GM12878 (cell line): ENCODE measurements around the gene HDGF.

Experiments
- CEBPB ChIP-seq, 2 experiments: fragments of 150-350 bp in 1 of 2; IDR thresholded peaks; 2 replicates each; pipeline ENCODE4 v1.6.1; 2012 to 2014; ENCODE audit warnings: low read depth in 2 of 2, low read length in 2 of 2, borderline replicate concordance in 1 of 2, inconsistent platforms in 1 of 2
- CTCF ChIP-seq, 3 experiments: IDR thresholded peaks in 2 of 3; conservative IDR thresholded peaks in 1 of 3; 2 replicates each; pipeline ENCODE4 v1.5.1; 2011; ENCODE audit warnings: low read depth in 3 of 3, low read length in 3 of 3, mild to moderate bottlenecking in 3 of 3, control low read depth in 2 of 3, moderate library complexity in 2 of 3, inconsistent platforms in 1 of 3, mixed read lengths in 1 of 3; ENCODE audit not compliant: control insufficient read depth in 2 of 3, insufficient read depth in 1 of 3; ENCODE audit errors: extremely low read depth in 1 of 3
- E2F4 ChIP-seq: IDR thresholded peaks from 2 replicates; pipeline ENCODE4 v1.6.1; 2012; ENCODE audit warnings: low read depth, low read length, improper control_type of control experiment
- ESRRA ChIP-seq: IDR thresholded peaks from 2 replicates; pipeline ENCODE4 v1.6.1; 2012; ENCODE audit warnings: mild to moderate bottlenecking, low read length, improper control_type of control experiment
- POLR2A ChIP-seq: IDR thresholded peaks from 2 replicates; pipeline ENCODE4 v1.6.1; 2011; ENCODE audit warnings: low read depth, mild to moderate bottlenecking, low read length
- POLR2AphosphoS5 ChIP-seq: IDR thresholded peaks from 2 replicates; pipeline ENCODE4 v1.6.1; 2011; ENCODE audit warnings: mild to moderate bottlenecking, low read length, inconsistent platforms
- SMC3 ChIP-seq: IDR thresholded peaks from 2 replicates; pipeline ENCODE4 v1.6.1; 2011; ENCODE audit warnings: low read length, improper control_type of control experiment, borderline replicate concordance
- SP1 ChIP-seq: IDR thresholded peaks from one replicate; pipeline ENCODE4 v1.6.1; 2011; ENCODE audit warnings: low read depth, low read length
- TCF3 ChIP-seq: IDR thresholded peaks from 2 replicates; pipeline ENCODE4 v1.6.1; 2012; ENCODE audit warnings: low read depth, mild to moderate bottlenecking, low read length, borderline replicate concordance; ENCODE audit not compliant: insufficient read depth
- TF ChIP-seq, protein P1 (sequence below): fragments of 450-650 bp; formaldehyde crosslinking; IDR thresholded peaks from 2 replicates; pipeline ENCODE4 v1.4.0; 2020; ENCODE audit warnings: mild to moderate bottlenecking, moderate library complexity
- TF ChIP-seq, protein P2 (sequence below): fragments of 150-350 bp; IDR thresholded peaks from 2 replicates; pipeline ENCODE4 v1.6.1; 2014; ENCODE audit warnings: mild to moderate bottlenecking, low read depth, low read length
- TF ChIP-seq, protein P3 (sequence below): fragments of 450-650 bp; IDR thresholded peaks from 2 replicates; pipeline ENCODE4 v1.6.1; 2016; ENCODE audit warnings: mild to moderate bottlenecking, moderate library complexity, borderline replicate concordance

- TF ChIP-seq SP1 (no peak), POLR2A (no peak), TCF3 (no peak), POLR2AphosphoS5 (no peak), CEBPB (IDR thresholded peaks at IDR 0.05; ENCODE audit: borderline replicate concordance in 1 of 2, low read depth in 2 of 2, low read length in 2 of 2) (no peak), CTCF (IDR thresholded peaks at IDR 0.05 in 2 of 3, conservative IDR thresholded peaks at IDR 0.05 in 1 of 3; ENCODE audit: control insufficient read depth in 2 of 3, extremely low read depth in 1 of 3, insufficient read depth in 1 of 3, low read depth in 3 of 3, low read length in 3 of 3) (no peak), ESRRA (no peak), E2F4 (no peak), SMC3 (no peak)
- TF ChIP-seq, protein P1, sequence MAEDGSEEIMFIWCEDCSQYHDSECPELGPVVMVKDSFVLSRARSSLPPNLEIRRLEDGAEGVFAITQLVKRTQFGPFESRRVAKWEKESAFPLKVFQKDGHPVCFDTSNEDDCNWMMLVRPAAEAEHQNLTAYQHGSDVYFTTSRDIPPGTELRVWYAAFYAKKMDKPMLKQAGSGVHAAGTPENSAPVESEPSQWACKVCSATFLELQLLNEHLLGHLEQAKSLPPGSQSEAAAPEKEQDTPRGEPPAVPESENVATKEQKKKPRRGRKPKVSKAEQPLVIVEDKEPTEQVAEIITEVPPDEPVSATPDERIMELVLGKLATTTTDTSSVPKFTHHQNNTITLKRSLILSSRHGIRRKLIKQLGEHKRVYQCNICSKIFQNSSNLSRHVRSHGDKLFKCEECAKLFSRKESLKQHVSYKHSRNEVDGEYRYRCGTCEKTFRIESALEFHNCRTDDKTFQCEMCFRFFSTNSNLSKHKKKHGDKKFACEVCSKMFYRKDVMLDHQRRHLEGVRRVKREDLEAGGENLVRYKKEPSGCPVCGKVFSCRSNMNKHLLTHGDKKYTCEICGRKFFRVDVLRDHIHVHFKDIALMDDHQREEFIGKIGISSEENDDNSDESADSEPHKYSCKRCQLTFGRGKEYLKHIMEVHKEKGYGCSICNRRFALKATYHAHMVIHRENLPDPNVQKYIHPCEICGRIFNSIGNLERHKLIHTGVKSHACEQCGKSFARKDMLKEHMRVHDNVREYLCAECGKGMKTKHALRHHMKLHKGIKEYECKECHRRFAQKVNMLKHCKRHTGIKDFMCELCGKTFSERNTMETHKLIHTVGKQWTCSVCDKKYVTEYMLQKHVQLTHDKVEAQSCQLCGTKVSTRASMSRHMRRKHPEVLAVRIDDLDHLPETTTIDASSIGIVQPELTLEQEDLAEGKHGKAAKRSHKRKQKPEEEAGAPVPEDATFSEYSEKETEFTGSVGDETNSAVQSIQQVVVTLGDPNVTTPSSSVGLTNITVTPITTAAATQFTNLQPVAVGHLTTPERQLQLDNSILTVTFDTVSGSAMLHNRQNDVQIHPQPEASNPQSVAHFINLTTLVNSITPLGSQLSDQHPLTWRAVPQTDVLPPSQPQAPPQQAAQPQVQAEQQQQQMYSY (CRISPR knock-in tag) = no peak
- TF ChIP-seq, protein P2, sequence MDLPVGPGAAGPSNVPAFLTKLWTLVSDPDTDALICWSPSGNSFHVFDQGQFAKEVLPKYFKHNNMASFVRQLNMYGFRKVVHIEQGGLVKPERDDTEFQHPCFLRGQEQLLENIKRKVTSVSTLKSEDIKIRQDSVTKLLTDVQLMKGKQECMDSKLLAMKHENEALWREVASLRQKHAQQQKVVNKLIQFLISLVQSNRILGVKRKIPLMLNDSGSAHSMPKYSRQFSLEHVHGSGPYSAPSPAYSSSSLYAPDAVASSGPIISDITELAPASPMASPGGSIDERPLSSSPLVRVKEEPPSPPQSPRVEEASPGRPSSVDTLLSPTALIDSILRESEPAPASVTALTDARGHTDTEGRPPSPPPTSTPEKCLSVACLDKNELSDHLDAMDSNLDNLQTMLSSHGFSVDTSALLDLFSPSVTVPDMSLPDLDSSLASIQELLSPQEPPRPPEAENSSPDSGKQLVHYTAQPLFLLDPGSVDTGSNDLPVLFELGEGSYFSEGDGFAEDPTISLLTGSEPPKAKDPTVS = no peak
- TF ChIP-seq, protein P3, sequence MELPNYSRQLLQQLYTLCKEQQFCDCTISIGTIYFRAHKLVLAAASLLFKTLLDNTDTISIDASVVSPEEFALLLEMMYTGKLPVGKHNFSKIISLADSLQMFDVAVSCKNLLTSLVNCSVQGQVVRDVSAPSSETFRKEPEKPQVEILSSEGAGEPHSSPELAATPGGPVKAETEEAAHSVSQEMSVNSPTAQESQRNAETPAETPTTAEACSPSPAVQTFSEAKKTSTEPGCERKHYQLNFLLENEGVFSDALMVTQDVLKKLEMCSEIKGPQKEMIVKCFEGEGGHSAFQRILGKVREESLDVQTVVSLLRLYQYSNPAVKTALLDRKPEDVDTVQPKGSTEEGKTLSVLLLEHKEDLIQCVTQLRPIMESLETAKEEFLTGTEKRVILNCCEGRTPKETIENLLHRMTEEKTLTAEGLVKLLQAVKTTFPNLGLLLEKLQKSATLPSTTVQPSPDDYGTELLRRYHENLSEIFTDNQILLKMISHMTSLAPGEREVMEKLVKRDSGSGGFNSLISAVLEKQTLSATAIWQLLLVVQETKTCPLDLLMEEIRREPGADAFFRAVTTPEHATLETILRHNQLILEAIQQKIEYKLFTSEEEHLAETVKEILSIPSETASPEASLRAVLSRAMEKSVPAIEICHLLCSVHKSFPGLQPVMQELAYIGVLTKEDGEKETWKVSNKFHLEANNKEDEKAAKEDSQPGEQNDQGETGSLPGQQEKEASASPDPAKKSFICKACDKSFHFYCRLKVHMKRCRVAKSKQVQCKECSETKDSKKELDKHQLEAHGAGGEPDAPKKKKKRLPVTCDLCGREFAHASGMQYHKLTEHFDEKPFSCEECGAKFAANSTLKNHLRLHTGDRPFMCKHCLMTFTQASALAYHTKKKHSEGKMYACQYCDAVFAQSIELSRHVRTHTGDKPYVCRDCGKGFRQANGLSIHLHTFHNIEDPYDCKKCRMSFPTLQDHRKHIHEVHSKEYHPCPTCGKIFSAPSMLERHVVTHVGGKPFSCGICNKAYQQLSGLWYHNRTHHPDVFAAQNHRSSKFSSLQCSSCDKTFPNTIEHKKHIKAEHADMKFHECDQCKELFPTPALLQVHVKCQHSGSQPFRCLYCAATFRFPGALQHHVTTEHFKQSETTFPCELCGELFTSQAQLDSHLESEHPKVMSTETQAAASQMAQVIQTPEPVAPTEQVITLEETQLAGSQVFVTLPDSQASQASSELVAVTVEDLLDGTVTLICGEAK = no peak
Measured at GRCh38 chr1:156704930-156705320, 46.5 kb downstream of the HDGF start.
